ENCODE measurements around the gene ART5. TPM values are rescaled to one million over a fixed set of nuclear protein-coding genes. Genes with fewer than 3 reads are reported as not detected.

The ART5 gene
- total RNA-seq, 1 experiment from 2014 or later, result not detected

- intact Hi-C loops (cut with micrococcal nuclease), result no loop called here
- Mint-ChIP-seq H3K4me1 (ENCODE audit: insufficient read depth, unreplicated experiment) (no peaks in the 10 kb centered on the region), H3K36me3 (ENCODE audit: insufficient read depth, unreplicated experiment) (peaks cover 30% of the 10 kb centered on the region), H3K4me3 (ENCODE audit: unreplicated experiment) (no peak overlapping the region), H3K9me3 (ENCODE audit: unreplicated experiment) (peaks cover 7% of the 10 kb centered on the region), H3K27ac (ENCODE audit: low read depth, unreplicated experiment) (no peak overlapping the region), H3K27me3 (ENCODE audit: insufficient read depth, unreplicated experiment) (no peaks in the 10 kb centered on the region)
- POLR2A ChIA-PET, result interaction anchor here (0.6 kb wide), 2 partner anchors 12 to 67 kb away, joined by 3 read pairs; no protein-coding TSS in a partner anchor
- CTCF ChIA-PET, result no interaction called here
- no peak for DNase-seq (ENCODE audit: unreplicated experiment)
- no TSS peak for BruUV-seq (replicated peaks)
- no peak for TF ChIP-seq CTCF (IDR thresholded peaks at IDR 0.05; ENCODE audit: unreplicated experiment)
These were observed 25.6 kb upstream of the ART5 start for GRCh38 chr11:3667149-3668035.

- ChIA-PET CTCF (interaction anchor here (1.1 kb wide), 1 partner anchor 9 kb away, joined by 6 read pairs; no protein-coding TSS in a partner anchor), POLR2A (no interaction called here)
- no peak overlapping the region for H3K27ac Mint-ChIP-seq (ENCODE audit: low read depth, unreplicated experiment)
- no peaks in the 10 kb centered on the region for H3K27me3 Mint-ChIP-seq (ENCODE audit: insufficient read depth, unreplicated experiment)
- intact Hi-C loops (cut with micrococcal nuclease), result no loop called here
- H3K4me3 Mint-ChIP-seq (ENCODE audit: unreplicated experiment), result no peak overlapping the region
- peaks cover 7% of the 10 kb centered on the region for H3K9me3 Mint-ChIP-seq (ENCODE audit: unreplicated experiment)
- peaks cover 17% of the 10 kb centered on the region for H3K36me3 Mint-ChIP-seq (ENCODE audit: insufficient read depth, unreplicated experiment)
- no peak for TF ChIP-seq CTCF (IDR thresholded peaks at IDR 0.05; ENCODE audit: unreplicated experiment)
- H3K4me1 Mint-ChIP-seq (ENCODE audit: insufficient read depth, unreplicated experiment), result no peaks in the 10 kb centered on the region
- BruUV-seq (replicated peaks), result no TSS peak
- DNase-seq (ENCODE audit: unreplicated experiment), result no peak
These were observed 24.3 kb upstream of the ART5 start for GRCh38 chr11:3666023-3666530.

- intact Hi-C loops (cut with micrococcal nuclease), result no loop called here
- Mint-ChIP-seq H3K36me3 (ENCODE audit: insufficient read depth, unreplicated experiment) (peaks cover 17% of the 10 kb centered on the region), H3K9me3 (ENCODE audit: unreplicated experiment) (peaks cover 7% of the 10 kb centered on the region), H3K4me1 (ENCODE audit: insufficient read depth, unreplicated experiment) (no peaks in the 10 kb centered on the region), H3K27me3 (ENCODE audit: insufficient read depth, unreplicated experiment) (no peaks in the 10 kb centered on the region), H3K27ac (ENCODE audit: low read depth, unreplicated experiment) (no peak overlapping the region), H3K4me3 (ENCODE audit: unreplicated experiment) (no peak overlapping the region)
- no peak for DNase-seq (ENCODE audit: unreplicated experiment)
- no peak for TF ChIP-seq CTCF (IDR thresholded peaks at IDR 0.05; ENCODE audit: unreplicated experiment)
- POLR2A ChIA-PET, result interaction anchor here (1.2 kb wide), 1 partner anchor 9 kb away, joined by 3 read pairs; no protein-coding TSS in a partner anchor
- CTCF ChIA-PET, result interaction anchor here (1.1 kb wide), 1 partner anchor 9 kb away, joined by 6 read pairs; no protein-coding TSS in a partner anchor
- BruUV-seq (replicated peaks), result no TSS peak
These were observed 23.7 kb upstream of the ART5 start for GRCh38 chr11:3665336-3666022.

GRCh38 chr11:3664032-3664630 is 22.3 kb upstream of the ART5 start:
- CTCF ChIA-PET, result interaction anchor here (1.1 kb wide), 2 partner anchors 17 to 54 kb away, joined by 3 to 4 read pairs; no protein-coding TSS in a partner anchor
- Mint-ChIP-seq H3K9me3 (ENCODE audit: unreplicated experiment) (peaks cover 7% of the 10 kb centered on the region), H3K27me3 (ENCODE audit: insufficient read depth, unreplicated experiment) (peaks cover 3% of the 10 kb centered on the region), H3K36me3 (ENCODE audit: insufficient read depth, unreplicated experiment) (peaks cover 14% of the 10 kb centered on the region), H3K4me1 (ENCODE audit: insufficient read depth, unreplicated experiment) (no peaks in the 10 kb centered on the region), H3K27ac (ENCODE audit: low read depth, unreplicated experiment) (no peak overlapping the region), H3K4me3 (ENCODE audit: unreplicated experiment) (no peak overlapping the region)
- TF ChIP-seq CTCF (IDR thresholded peaks at IDR 0.05; ENCODE audit: unreplicated experiment), result no peak
- intact Hi-C loops (cut with micrococcal nuclease), result no loop called here
- DNase-seq (ENCODE audit: unreplicated experiment), result no peak
- BruUV-seq (replicated peaks), result no TSS peak
- POLR2A ChIA-PET, result no interaction called here
